SK-N-MC (cell line): Measurements from ENCODE around the gene EEFSEC.

ENCODE experiments used
- EZH2 ChIP-seq: fragments of 200-600 bp; sonication (generic); IDR thresholded peaks from one replicate; pipeline ENCODE4 v1.6.1; 2017; ENCODE audit warnings: antibody characterized with exemption
- FOXP2 ChIP-seq: optimal IDR thresholded peaks from 2 replicates; pipeline ENCODE3; 2011; ENCODE audit warnings: mild to moderate bottlenecking, moderate library complexity; ENCODE audit not compliant: insufficient read depth; ENCODE audit errors: extremely low read length, control extremely low read depth
- POLR2AphosphoS5 ChIP-seq: IDR thresholded peaks from 2 replicates; pipeline ENCODE4 v1.6.1; 2012; ENCODE audit warnings: mild to moderate bottlenecking, low read depth, low read length, borderline replicate concordance

- no peak for TF ChIP-seq EZH2
- TF ChIP-seq POLR2AphosphoS5, result no peak
- TF ChIP-seq FOXP2, result no peak
Observed at GRCh38 chr3:128247666-128248409, 94.6 kb downstream of the EEFSEC start.
